ENCODE data around the gene VGF.

The VGF gene

GRCh38 chr7:101166648-101166908 is 1.2 kb upstream of the VGF start:
- peaks cover 13% of the 10 kb centered on the region for H3K4me1 ChIP-seq
- H3K9me3 ChIP-seq, result no peaks in the 10 kb centered on the region
- DNase-seq (ENCODE audit: low spot score in 2 of 2), result no peak
- no peaks in the 10 kb centered on the region for H3K36me3 ChIP-seq (replicated peaks)
- H3K4me3 ChIP-seq, result no peak overlapping the region
- in situ Hi-C loops (cut with MboI; ENCODE audit: low sequenced_read_pairs), result no loop called here
- peaks cover 68% of the 10 kb centered on the region for H3K27me3 ChIP-seq (ENCODE audit: low read depth)

- Histone ChIP-seq H3K9me3 (no peaks in the 10 kb centered on the region), H3K27me3 (ENCODE audit: low read depth) (peaks cover 63% of the 10 kb centered on the region), H3K4me3 (peak overlapping the region; percentile 26), H3K4me1 (peaks cover 13% of the 10 kb centered on the region), H3K36me3 (replicated peaks) (no peaks in the 10 kb centered on the region)
- peak in 1 of 2 experiments; percentile 29 for DNase-seq (ENCODE audit: low spot score in 2 of 2)
- in situ Hi-C loops (cut with MboI; ENCODE audit: low sequenced_read_pairs), result no loop called here
Measured at GRCh38 chr7:101165958-101166647, 734 bp upstream of the VGF start.

- peaks cover 8% of the 10 kb centered on the region for H3K4me1 ChIP-seq
- in situ Hi-C loops (cut with MboI; ENCODE audit: low sequenced_read_pairs), result no loop called here
- H3K9me3 ChIP-seq, result no peaks in the 10 kb centered on the region
- peak; percentile 40 to 77 for DNase-seq (ENCODE audit: low spot score in 2 of 2)
- no peaks in the 10 kb centered on the region for H3K36me3 ChIP-seq (replicated peaks)
- H3K4me3 ChIP-seq, result peak overlapping the region; percentile 36
- H3K27me3 ChIP-seq (ENCODE audit: low read depth), result peaks cover 44% of the 10 kb centered on the region
Measured at GRCh38 chr7:101164071-101164840, 1.1 kb downstream of the VGF start.

- peak; percentile 37 to 68 for DNase-seq (ENCODE audit: low spot score in 2 of 2)
- in situ Hi-C loops (cut with MboI; ENCODE audit: low sequenced_read_pairs), result no loop called here
- peaks cover 7% of the 10 kb centered on the region for H3K4me1 ChIP-seq
- H3K9me3 ChIP-seq, result no peaks in the 10 kb centered on the region
- no peaks in the 10 kb centered on the region for H3K36me3 ChIP-seq (replicated peaks)
- H3K27me3 ChIP-seq (ENCODE audit: low read depth), result peaks cover 37% of the 10 kb centered on the region
- H3K4me3 ChIP-seq, result peak overlapping the region; percentile 36
Measured at GRCh38 chr7:101163279-101164070, 1.9 kb downstream of the VGF start.

- H3K9me3 ChIP-seq, result no peaks in the 10 kb centered on the region
- H3K4me1 ChIP-seq, result peaks cover 7% of the 10 kb centered on the region
- in situ Hi-C loops (cut with MboI; ENCODE audit: low sequenced_read_pairs), result no loop called here
- H3K27me3 ChIP-seq (ENCODE audit: low read depth), result peaks cover 31% of the 10 kb centered on the region
- DNase-seq (ENCODE audit: low spot score in 2 of 2), result peak; percentile 62 to 74
- peak overlapping the region; percentile 36 for H3K4me3 ChIP-seq
- H3K36me3 ChIP-seq (replicated peaks), result no peaks in the 10 kb centered on the region
Measured at GRCh38 chr7:101162551-101163278, 2.7 kb downstream of the VGF start.

GRCh38 chr7:101161692-101162471 is 3.5 kb downstream of the VGF start:
- Histone ChIP-seq H3K36me3 (replicated peaks) (no peaks in the 10 kb centered on the region), H3K9me3 (no peaks in the 10 kb centered on the region), H3K4me1 (peaks cover 7% of the 10 kb centered on the region), H3K27me3 (ENCODE audit: low read depth) (peaks cover 22% of the 10 kb centered on the region), H3K4me3 (no peak overlapping the region)
- in situ Hi-C loops (cut with MboI; ENCODE audit: low sequenced_read_pairs), result no loop called here
- no peak for DNase-seq (ENCODE audit: low spot score in 2 of 2)

GRCh38 chr7:101160910-101161309 is 4.5 kb downstream of the VGF start:
- H3K4me1 ChIP-seq, result peaks cover 5% of the 10 kb centered on the region
- in situ Hi-C loops (cut with MboI; ENCODE audit: low sequenced_read_pairs), result no loop called here
- H3K27me3 ChIP-seq (ENCODE audit: low read depth), result peaks cover 17% of the 10 kb centered on the region
- no peaks in the 10 kb centered on the region for H3K36me3 ChIP-seq (replicated peaks)
- H3K4me3 ChIP-seq, result no peak overlapping the region
- H3K9me3 ChIP-seq, result no peaks in the 10 kb centered on the region
- no peak for DNase-seq (ENCODE audit: low spot score in 2 of 2)

GRCh38 chr7:101159696-101160674 is 5.4 kb downstream of the VGF start:
- in situ Hi-C loops (cut with MboI; ENCODE audit: low sequenced_read_pairs), result no loop called here
- Histone ChIP-seq H3K36me3 (replicated peaks) (no peaks in the 10 kb centered on the region), H3K27me3 (ENCODE audit: low read depth) (peaks cover 12% of the 10 kb centered on the region), H3K4me3 (no peak overlapping the region), H3K9me3 (no peaks in the 10 kb centered on the region), H3K4me1 (peaks cover under 1% of the 10 kb centered on the region)
- DNase-seq (ENCODE audit: low spot score in 2 of 2), result no peak

GRCh38 chr7:101156866-101157589 is 8.3 kb downstream of the VGF start:
- no peaks in the 10 kb centered on the region for H3K36me3 ChIP-seq (replicated peaks)
- no peak overlapping the region for H3K4me3 ChIP-seq
- in situ Hi-C loops (cut with MboI; ENCODE audit: low sequenced_read_pairs), result no loop called here
- H3K9me3 ChIP-seq, result no peaks in the 10 kb centered on the region
- no peaks in the 10 kb centered on the region for H3K27me3 ChIP-seq (ENCODE audit: low read depth)
- H3K4me1 ChIP-seq, result no peaks in the 10 kb centered on the region
- no peak for DNase-seq (ENCODE audit: low spot score in 2 of 2)

- DNase-seq (ENCODE audit: low spot score in 2 of 2), result no peak
- in situ Hi-C loops (cut with MboI; ENCODE audit: low sequenced_read_pairs), result no loop called here
Measured at GRCh38 chr7:101156277-101156676, 9.1 kb downstream of the VGF start.

GRCh38 chr7:101155303-101155702 is 10.1 kb downstream of the VGF start:
- H3K27me3 ChIP-seq (ENCODE audit: low read depth), result no peaks in the 10 kb centered on the region
- H3K4me3 ChIP-seq, result peak overlapping the region; percentile 71
- no peaks in the 10 kb centered on the region for H3K4me1 ChIP-seq
- no peak for DNase-seq (ENCODE audit: low spot score in 2 of 2)
- H3K9me3 ChIP-seq, result no peaks in the 10 kb centered on the region
- no peaks in the 10 kb centered on the region for H3K36me3 ChIP-seq (replicated peaks)
- in situ Hi-C loops (cut with MboI; ENCODE audit: low sequenced_read_pairs), result no loop called here

More at GRCh38 chr7:101156277-101156676, 9.1 kb downstream of the VGF start:
- H3K27me3 ChIP-seq (ENCODE audit: low read depth), result no peaks in the 10 kb centered on the region
- no peaks in the 10 kb centered on the region for H3K9me3 ChIP-seq
- H3K4me3 ChIP-seq, result no peak overlapping the region
- H3K4me1 ChIP-seq, result no peaks in the 10 kb centered on the region
- no peaks in the 10 kb centered on the region for H3K36me3 ChIP-seq (replicated peaks)

- in situ Hi-C loops (cut with MboI; ENCODE audit: low sequenced_read_pairs), result no loop called here
- Histone ChIP-seq H3K4me3 (peak overlapping the region; percentile 71), H3K27me3 (ENCODE audit: low read depth) (no peaks in the 10 kb centered on the region), H3K9me3 (no peaks in the 10 kb centered on the region), H3K4me1 (no peaks in the 10 kb centered on the region), H3K36me3 (replicated peaks) (no peaks in the 10 kb centered on the region)
- peak in 1 of 2 experiments; percentile 27 for DNase-seq (ENCODE audit: low spot score in 2 of 2)
Measured at GRCh38 chr7:101154693-101155102, 10.7 kb downstream of the VGF start.

Data from HAP-1 (cell line).